Measurements from ENCODE around the gene WASL.
"Not testable (repeated sequence)": the region's sequence is repeated elsewhere in the genome, so short reads cannot be mapped to it uniquely, and the experiment has no call there.

WASL gene

GRCh38 chr7:123784263-123784662, 35.5 kb upstream of the WASL start:
- no peaks in the 10 kb centered on the region for H3K9me3 ChIP-seq (ENCODE audit: control insufficient read depth, low read length)
- peaks cover 14% of the 10 kb centered on the region for H3K4me1 ChIP-seq (ENCODE audit: control insufficient read depth, insufficient read depth, low read length)
- no peaks in the 10 kb centered on the region for H3K27me3 ChIP-seq (ENCODE audit: control insufficient read depth, insufficient read depth, low read length)
- H3K36me3 ChIP-seq (ENCODE audit: control insufficient read depth, insufficient read depth, low read length) = no peaks in the 10 kb centered on the region
- H3K4me3 ChIP-seq (ENCODE audit: low read length) = no peak overlapping the region
- H3K9ac ChIP-seq (ENCODE audit: low read length) = no peak overlapping the region

- Histone ChIP-seq H3K9me3 (ENCODE audit: control insufficient read depth, low read length) (no peaks in the 10 kb centered on the region), H3K4me3 (ENCODE audit: low read length) (no peak overlapping the region), H3K9ac (ENCODE audit: low read length) (no peak overlapping the region), H3K36me3 (ENCODE audit: control insufficient read depth, insufficient read depth, low read length) (no peaks in the 10 kb centered on the region), H3K4me1 (ENCODE audit: control insufficient read depth, insufficient read depth, low read length) (peaks cover 14% of the 10 kb centered on the region), H3K27me3 (ENCODE audit: control insufficient read depth, insufficient read depth, low read length) (no peaks in the 10 kb centered on the region)
Observed at GRCh38 chr7:123783820-123784219, 35.0 kb upstream of the WASL start.

- Histone ChIP-seq H3K36me3 (ENCODE audit: control insufficient read depth, insufficient read depth, low read length) (no peaks in the 10 kb centered on the region), H3K9ac (ENCODE audit: low read length) (peak overlapping the region; percentile 30), H3K27me3 (ENCODE audit: control insufficient read depth, insufficient read depth, low read length) (no peaks in the 10 kb centered on the region), H3K9me3 (ENCODE audit: control insufficient read depth, low read length) (no peaks in the 10 kb centered on the region), H3K4me3 (ENCODE audit: low read length) (no peak overlapping the region), H3K4me1 (ENCODE audit: control insufficient read depth, insufficient read depth, low read length) (peaks cover 14% of the 10 kb centered on the region)
Observed at GRCh38 chr7:123782071-123782798, 33.4 kb upstream of the WASL start.

GRCh38 chr7:123780472-123780871, 31.7 kb upstream of the WASL start:
- H3K36me3 ChIP-seq (ENCODE audit: control insufficient read depth, insufficient read depth, low read length); H3K27me3 ChIP-seq (ENCODE audit: control insufficient read depth, insufficient read depth, low read length); H3K4me3 ChIP-seq (ENCODE audit: low read length); H3K9me3 ChIP-seq (ENCODE audit: control insufficient read depth, low read length); H3K9ac ChIP-seq (ENCODE audit: low read length): not testable (repeated sequence)
- peaks cover 14% of the 10 kb centered on the region for H3K4me1 ChIP-seq (ENCODE audit: control insufficient read depth, insufficient read depth, low read length)

- Histone ChIP-seq H3K4me1 (ENCODE audit: control insufficient read depth, insufficient read depth, low read length) (peaks cover 1% of the 10 kb centered on the region), H3K36me3 (ENCODE audit: control insufficient read depth, insufficient read depth, low read length) (no peaks in the 10 kb centered on the region)
Observed at GRCh38 chr7:123774496-123774895, 25.7 kb upstream of the WASL start.

GRCh38 chr7:123773481-123773880, 24.7 kb upstream of the WASL start:
- H3K27me3 ChIP-seq (ENCODE audit: control insufficient read depth, insufficient read depth, low read length) = no peaks in the 10 kb centered on the region
- H3K9me3 ChIP-seq (ENCODE audit: control insufficient read depth, low read length) = no peaks in the 10 kb centered on the region
- no peaks in the 10 kb centered on the region for H3K36me3 ChIP-seq (ENCODE audit: control insufficient read depth, insufficient read depth, low read length)
- H3K9ac ChIP-seq (ENCODE audit: low read length) = no peak overlapping the region
- no peak overlapping the region for H3K4me3 ChIP-seq (ENCODE audit: low read length)
- peaks cover 5% of the 10 kb centered on the region for H3K4me1 ChIP-seq (ENCODE audit: control insufficient read depth, insufficient read depth, low read length)

More at GRCh38 chr7:123774496-123774895, 25.7 kb upstream of the WASL start:
- Histone ChIP-seq H3K9ac (ENCODE audit: low read length) (no peak overlapping the region), H3K4me3 (ENCODE audit: low read length) (no peak overlapping the region), H3K27me3 (ENCODE audit: control insufficient read depth, insufficient read depth, low read length) (no peaks in the 10 kb centered on the region), H3K9me3 (ENCODE audit: control insufficient read depth, low read length) (no peaks in the 10 kb centered on the region)

- Histone ChIP-seq H3K36me3 (ENCODE audit: control insufficient read depth, insufficient read depth, low read length) (no peaks in the 10 kb centered on the region), H3K9me3 (ENCODE audit: control insufficient read depth, low read length) (no peaks in the 10 kb centered on the region), H3K27me3 (ENCODE audit: control insufficient read depth, insufficient read depth, low read length) (no peaks in the 10 kb centered on the region), H3K4me3 (ENCODE audit: low read length) (no peak overlapping the region), H3K9ac (ENCODE audit: low read length) (no peak overlapping the region), H3K4me1 (ENCODE audit: control insufficient read depth, insufficient read depth, low read length) (peaks cover 5% of the 10 kb centered on the region)
Observed at GRCh38 chr7:123772652-123773051, 23.8 kb upstream of the WASL start.

GRCh38 chr7:123771846-123772245, 23.0 kb upstream of the WASL start:
- H3K36me3 ChIP-seq (ENCODE audit: control insufficient read depth, insufficient read depth, low read length) = no peaks in the 10 kb centered on the region
- H3K9ac ChIP-seq (ENCODE audit: low read length) = no peak overlapping the region
- H3K9me3 ChIP-seq (ENCODE audit: control insufficient read depth, low read length) = no peaks in the 10 kb centered on the region
- no peak overlapping the region for H3K4me3 ChIP-seq (ENCODE audit: low read length)
- peaks cover 5% of the 10 kb centered on the region for H3K4me1 ChIP-seq (ENCODE audit: control insufficient read depth, insufficient read depth, low read length)
- no peaks in the 10 kb centered on the region for H3K27me3 ChIP-seq (ENCODE audit: control insufficient read depth, insufficient read depth, low read length)

GRCh38 chr7:123771256-123771655, 22.5 kb upstream of the WASL start:
- Histone ChIP-seq H3K4me3 (ENCODE audit: low read length) (no peak overlapping the region), H3K9ac (ENCODE audit: low read length) (no peak overlapping the region), H3K9me3 (ENCODE audit: control insufficient read depth, low read length) (no peaks in the 10 kb centered on the region), H3K36me3 (ENCODE audit: control insufficient read depth, insufficient read depth, low read length) (no peaks in the 10 kb centered on the region), H3K4me1 (ENCODE audit: control insufficient read depth, insufficient read depth, low read length) (peaks cover 5% of the 10 kb centered on the region), H3K27me3 (ENCODE audit: control insufficient read depth, insufficient read depth, low read length) (no peaks in the 10 kb centered on the region)

GRCh38 chr7:123770378-123770777, 21.6 kb upstream of the WASL start:
- Histone ChIP-seq H3K9me3 (ENCODE audit: control insufficient read depth, low read length) (no peaks in the 10 kb centered on the region), H3K36me3 (ENCODE audit: control insufficient read depth, insufficient read depth, low read length) (no peaks in the 10 kb centered on the region), H3K4me3 (ENCODE audit: low read length) (no peak overlapping the region), H3K9ac (ENCODE audit: low read length) (no peak overlapping the region), H3K27me3 (ENCODE audit: control insufficient read depth, insufficient read depth, low read length) (no peaks in the 10 kb centered on the region), H3K4me1 (ENCODE audit: control insufficient read depth, insufficient read depth, low read length) (peaks cover 5% of the 10 kb centered on the region)

- Histone ChIP-seq H3K27me3 (ENCODE audit: control insufficient read depth, insufficient read depth, low read length) (no peaks in the 10 kb centered on the region), H3K9ac (ENCODE audit: low read length) (no peak overlapping the region), H3K9me3 (ENCODE audit: control insufficient read depth, low read length) (no peaks in the 10 kb centered on the region), H3K36me3 (ENCODE audit: control insufficient read depth, insufficient read depth, low read length) (no peaks in the 10 kb centered on the region), H3K4me1 (ENCODE audit: control insufficient read depth, insufficient read depth, low read length) (peaks cover 5% of the 10 kb centered on the region), H3K4me3 (ENCODE audit: low read length) (no peak overlapping the region)
Observed at GRCh38 chr7:123769371-123769770, 20.6 kb upstream of the WASL start.

GRCh38 chr7:123768493-123768892, 19.7 kb upstream of the WASL start:
- Histone ChIP-seq H3K9me3 (ENCODE audit: control insufficient read depth, low read length) (no peaks in the 10 kb centered on the region), H3K4me1 (ENCODE audit: control insufficient read depth, insufficient read depth, low read length) (peaks cover 5% of the 10 kb centered on the region), H3K36me3 (ENCODE audit: control insufficient read depth, insufficient read depth, low read length) (no peaks in the 10 kb centered on the region), H3K4me3 (ENCODE audit: low read length) (no peak overlapping the region), H3K9ac (ENCODE audit: low read length) (no peak overlapping the region), H3K27me3 (ENCODE audit: control insufficient read depth, insufficient read depth, low read length) (no peaks in the 10 kb centered on the region)

GRCh38 chr7:123763191-123763661, 14.4 kb upstream of the WASL start:
- H3K9ac ChIP-seq (ENCODE audit: low read length) = no peak overlapping the region
- H3K4me3 ChIP-seq (ENCODE audit: low read length) = no peak overlapping the region
- H3K27me3 ChIP-seq (ENCODE audit: control insufficient read depth, insufficient read depth, low read length) = no peaks in the 10 kb centered on the region
- no peaks in the 10 kb centered on the region for H3K4me1 ChIP-seq (ENCODE audit: control insufficient read depth, insufficient read depth, low read length)
- no peaks in the 10 kb centered on the region for H3K9me3 ChIP-seq (ENCODE audit: control insufficient read depth, low read length)
- no peaks in the 10 kb centered on the region for H3K36me3 ChIP-seq (ENCODE audit: control insufficient read depth, insufficient read depth, low read length)

Data from mucosa of stomach (tissue), 1 donor.